GM23248 (cell line): Measurements from ENCODE around the gene CADPS. TPM values are rescaled to one million over a fixed set of nuclear protein-coding genes. Genes with fewer than 3 reads are reported as not detected.

Experiments
- DNase-seq: peaks from one replicate; pipeline ENCODE4 v3.0.0-alpha.2; 2015
- H2AFZ ChIP-seq: fragments of 200-600 bp; sonication (generic); 2 replicates; pipeline ENCODE4 v1.6.1; 2016; ENCODE audit warnings: antibody characterized with exemption
- H3F3A ChIP-seq: fragments of 200-600 bp; sonication (generic); 2 replicates; pipeline ENCODE4 v1.6.1; 2016; ENCODE audit warnings: mild to moderate bottlenecking, antibody characterized with exemption, mixed run types; ENCODE audit not compliant: insufficient read depth
- H3K27ac ChIP-seq: fragments of 200-600 bp; sonication (generic); 2 replicates; pipeline ENCODE4 v1.5.1; 2016; ENCODE audit warnings: mild to moderate bottlenecking
- H3K27me3 ChIP-seq: fragments of 200-600 bp; sonication (generic); replicated peaks from 2 replicates; pipeline ENCODE4 v1.6.1; 2016; ENCODE audit warnings: mild to moderate bottlenecking; ENCODE audit not compliant: insufficient read depth
- H3K36me3 ChIP-seq: fragments of 200-600 bp; sonication (generic); 2 replicates; pipeline ENCODE4 v1.6.1; 2016; ENCODE audit warnings: low read depth, mild to moderate bottlenecking
- H3K4me1 ChIP-seq: fragments of 200-600 bp; sonication (generic); 2 replicates; pipeline ENCODE4 v1.6.1; 2016; ENCODE audit warnings: mild to moderate bottlenecking; ENCODE audit not compliant: insufficient read depth
- H3K4me2 ChIP-seq: fragments of 200-600 bp; sonication (generic); one replicate; pipeline ENCODE4 v1.6.1; 2016; ENCODE audit warnings: mild to moderate bottlenecking; ENCODE audit not compliant: unreplicated experiment
- H3K4me3 ChIP-seq: fragments of 200-600 bp; sonication (generic); 2 replicates; pipeline ENCODE4 v1.5.1; 2016; ENCODE audit warnings: mild to moderate bottlenecking
- H3K79me2 ChIP-seq: fragments of 200-600 bp; sonication (generic); 2 replicates; pipeline ENCODE4 v1.6.1; 2016; ENCODE audit warnings: mild to moderate bottlenecking; ENCODE audit not compliant: insufficient read depth
- H3K9ac ChIP-seq: fragments of 200-600 bp; sonication (generic); 2 replicates; pipeline ENCODE4 v1.6.1; 2016; ENCODE audit warnings: mild to moderate bottlenecking
- H3K9me2 ChIP-seq: fragments of 200-600 bp; sonication (generic); 2 replicates; pipeline ENCODE4 v1.6.1; 2016; ENCODE audit warnings: mixed run types, mild to moderate bottlenecking, moderate library complexity; ENCODE audit not compliant: insufficient read depth
- H3K9me3 ChIP-seq: fragments of 200-600 bp; sonication (generic); one replicate; pipeline ENCODE4 v1.6.1; 2017; ENCODE audit warnings: low read depth
- H4K20me1 ChIP-seq: fragments of 200-600 bp; sonication (generic); 2 replicates; pipeline ENCODE4 v1.6.0; 2016; ENCODE audit not compliant: insufficient read depth
- EZH2 ChIP-seq: fragments of 200-600 bp; sonication (generic); IDR thresholded peaks from 2 replicates; pipeline ENCODE4 v1.6.1; 2018; ENCODE audit warnings: antibody characterized with exemption, mild to moderate bottlenecking; ENCODE audit not compliant: insufficient read depth, poor library complexity, severe bottlenecking
- EZH2phosphoT487 ChIP-seq: fragments of 200-600 bp; sonication (generic); IDR thresholded peaks from 2 replicates; pipeline ENCODE4 v1.6.1; 2018; ENCODE audit warnings: antibody characterized with exemption, moderate library complexity, mild to moderate bottlenecking, low read depth; ENCODE audit not compliant: insufficient read depth
- WGBS, 2 experiments: methylation state at CpG; one replicate each; pipeline ENCODE4 v1.1.6; 2015 to 2017; ENCODE audit warnings: low lambda C conversion rate in 2 of 2, low coverage in 1 of 2; ENCODE audit errors: missing lambda C conversion rate in 2 of 2; 5-methylcytosine and 5-hydroxymethylcytosine counted together
- in situ Hi-C: fragments of 300-500 bp; cut with MboI; formaldehyde crosslinking; loops from 2 replicates; pipeline ENCODE4 v1.15.0; 2020
- polyA plus RNA-seq: library from polyadenylated mRNA; unstranded; fragments of >200 nt; fragmentation: Nextera tagmentation; extraction: Ambion mirVana; gene quantifications from 2 replicates; pipeline ENCODE4 v1.2.1, GENCODE V29; 2016
- total RNA-seq: library from RNA; depleted of rRNA; stranded (reverse); fragments of >200 nt; shearing (Covaris generic); gene quantifications from 2 replicates; pipeline ENCODE4 v1.2.3, GENCODE V29; 2014

Gene CADPS
- total and polyA plus RNA-seq, 2 experiments from 2014 or later: 3.0 to 4.1 TPM

DNA sequence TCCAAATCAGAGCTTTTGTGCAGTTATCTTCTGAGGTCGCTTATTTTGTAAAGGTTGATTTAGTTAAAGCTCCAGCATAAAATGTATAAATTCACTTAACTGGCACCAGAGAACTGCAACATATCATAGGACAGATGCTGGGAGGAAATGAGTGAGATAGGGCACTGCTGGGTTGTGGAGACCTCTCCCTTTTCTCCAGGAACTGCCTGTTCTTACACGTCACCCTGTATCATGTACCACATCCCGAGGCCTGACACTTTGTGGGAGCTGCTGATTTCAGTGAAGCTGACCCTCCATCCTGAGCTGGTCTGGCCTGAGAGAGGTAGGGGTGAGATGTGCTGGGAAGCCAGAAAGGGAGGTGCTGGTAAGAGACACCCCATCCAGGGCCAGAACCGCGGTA, 288.0 kb downstream of the CADPS start:
- peaks cover 33% of the 10 kb centered on the region for H3K4me1 ChIP-seq
- H3K4me2 ChIP-seq: peak overlapping the region; percentile 36
- DNase-seq: peak; percentile 76
- no peaks in the 10 kb centered on the region for H4K20me1 ChIP-seq
- H3K36me3 ChIP-seq: no peaks in the 10 kb centered on the region
- H3K9me2 ChIP-seq: no peaks in the 10 kb centered on the region
- no peaks in the 10 kb centered on the region for H3K27me3 ChIP-seq
- no peaks in the 10 kb centered on the region for H3K79me2 ChIP-seq
- H3F3A ChIP-seq: peaks cover 23% of the 10 kb centered on the region
- no peaks in the 10 kb centered on the region for H3K9me3 ChIP-seq
- H3K4me3 ChIP-seq: peak overlapping the region; percentile 7; the same call in 1 of the 2 replicates
- peak overlapping the region; percentile 67 for H3K9ac ChIP-seq
- no peak for TF ChIP-seq EZH2phosphoT487
- no peak for TF ChIP-seq EZH2
- peak overlapping the region; percentile 87 for H3K27ac ChIP-seq
- in situ Hi-C loops: no loop called here
- peak overlapping the region; percentile 43; the same call in 1 of the 2 replicates for H2AFZ ChIP-seq
- WGBS, 2 experiments: 33 to 40% methylated on average over 5 of the region's 5 CpGs

DNA sequence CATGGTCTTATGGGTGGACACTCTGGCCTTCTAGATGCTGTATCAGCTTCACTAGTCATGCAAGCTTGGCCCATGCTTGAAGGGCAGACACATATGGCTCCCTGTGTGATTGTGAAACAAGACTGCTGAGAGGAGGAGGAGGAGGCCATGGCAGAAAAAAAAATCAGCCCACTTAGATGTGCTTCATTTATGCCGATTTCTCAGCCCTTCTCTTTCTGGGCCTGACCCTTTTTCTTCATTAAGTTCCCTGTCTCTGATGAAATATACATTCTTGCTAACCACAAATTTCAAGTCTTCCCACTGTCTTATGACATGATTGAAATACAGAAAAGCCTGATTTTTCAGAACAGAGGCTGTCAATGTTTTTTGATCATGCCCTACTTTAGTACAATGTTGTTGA, 288.9 kb downstream of the CADPS start:
- WGBS, 2 experiments: 32 to 43% methylated on average over 1 of the region's 1 CpG
- Histone ChIP-seq H4K20me1 (no peaks in the 10 kb centered on the region), H3K9me3 (no peaks in the 10 kb centered on the region), H3K27me3 (no peaks in the 10 kb centered on the region), H3K4me2 (peak overlapping the region; percentile 36), H3K4me1 (peaks cover 33% of the 10 kb centered on the region), H3K9ac (peak overlapping the region; percentile 67; the same call in 1 of the 2 replicates), H3F3A (peaks cover 23% of the 10 kb centered on the region), H3K4me3 (no peak overlapping the region), H2AFZ (peak overlapping the region; percentile 41), H3K36me3 (no peaks in the 10 kb centered on the region), H3K27ac (peak overlapping the region; percentile 87), H3K9me2 (no peaks in the 10 kb centered on the region), H3K79me2 (no peaks in the 10 kb centered on the region)
- in situ Hi-C loops: no loop called here
- DNase-seq: peak; percentile 77
- TF ChIP-seq EZH2 (no peak), EZH2phosphoT487 (no peak)

DNA sequence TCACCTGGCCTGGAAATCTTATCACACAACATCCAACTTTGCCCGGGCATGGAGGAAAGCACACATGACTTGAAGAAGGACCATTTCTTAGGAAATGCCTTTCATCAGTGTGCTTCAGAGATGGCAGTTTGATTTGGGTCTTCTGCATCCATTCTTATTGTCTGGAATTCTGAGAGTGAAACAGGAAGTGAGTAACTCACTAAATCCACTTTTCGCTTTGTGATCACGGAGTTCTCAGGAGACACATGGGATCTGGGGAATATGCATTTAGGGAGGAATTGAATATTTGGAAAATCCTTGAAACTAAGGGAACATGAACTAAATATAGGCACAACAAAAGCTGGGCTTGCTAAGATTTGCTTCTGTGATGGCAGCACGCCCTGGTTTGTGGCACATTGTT, 289.4 kb downstream of the CADPS start:
- Histone ChIP-seq H3K79me2 (no peaks in the 10 kb centered on the region), H3K4me3 (no peak overlapping the region), H3K4me2 (peak overlapping the region; percentile 36), H2AFZ (peak overlapping the region; percentile 41), H3K27ac (peak overlapping the region; percentile 87), H4K20me1 (no peaks in the 10 kb centered on the region), H3K9ac (0 out of 2 replicates have a peak overlapping the region, but pooled peaks have one; percentile 67), H3F3A (peaks cover 23% of the 10 kb centered on the region), H3K36me3 (no peaks in the 10 kb centered on the region), H3K4me1 (peaks cover 33% of the 10 kb centered on the region), H3K9me3 (no peaks in the 10 kb centered on the region), H3K27me3 (no peaks in the 10 kb centered on the region), H3K9me2 (no peaks in the 10 kb centered on the region)
- WGBS, 2 experiments: 61 to 62% methylated on average over 4 of the region's 4 CpGs
- in situ Hi-C loops: no loop called here
- DNase-seq: no peak
- TF ChIP-seq EZH2phosphoT487 (no peak), EZH2 (no peak)

DNA sequence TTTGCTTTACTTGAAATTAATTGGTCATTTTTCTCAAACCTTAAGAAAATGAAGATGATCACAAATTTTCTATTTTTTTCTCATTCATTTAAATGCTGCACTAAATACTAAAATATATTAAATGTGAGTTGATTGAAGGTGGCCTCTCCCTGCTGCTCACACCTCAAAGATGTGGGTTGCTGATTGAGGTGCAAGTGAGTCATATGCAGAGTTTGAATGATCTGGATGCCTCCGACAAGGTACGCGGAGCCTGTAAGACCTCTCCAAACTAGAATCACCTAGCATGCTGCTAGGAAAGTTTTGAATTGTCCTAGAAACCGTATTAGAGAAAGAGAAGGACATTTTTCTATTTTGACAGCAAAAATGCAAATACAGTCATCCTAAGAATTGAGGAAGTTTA, 290.6 kb downstream of the CADPS start:
- H3F3A ChIP-seq: peaks cover 23% of the 10 kb centered on the region
- no peak for TF ChIP-seq EZH2
- TF ChIP-seq EZH2phosphoT487: no peak
- H3K27me3 ChIP-seq: no peaks in the 10 kb centered on the region
- no peak overlapping the region for H2AFZ ChIP-seq
- peaks cover 33% of the 10 kb centered on the region for H3K4me1 ChIP-seq
- H3K4me2 ChIP-seq: no peak overlapping the region
- H3K79me2 ChIP-seq: no peaks in the 10 kb centered on the region
- H3K27ac ChIP-seq: no peak overlapping the region
- H3K9ac ChIP-seq: no peak overlapping the region
- in situ Hi-C loops: no loop called here
- no peaks in the 10 kb centered on the region for H3K9me2 ChIP-seq
- WGBS, 2 experiments: 99% methylated on average over 4 of the region's 4 CpGs
- no peaks in the 10 kb centered on the region for H3K36me3 ChIP-seq
- no peaks in the 10 kb centered on the region for H4K20me1 ChIP-seq
- no peak overlapping the region for H3K4me3 ChIP-seq
- no peaks in the 10 kb centered on the region for H3K9me3 ChIP-seq
- DNase-seq: no peak
